MM.1S (cell line): Measurements from ENCODE around the gene AGAP1.

Source experiments
- EZH2 ChIP-seq: fragments of 300-600 bp; sonication (generic); optimal IDR thresholded peaks from 2 replicates; pipeline ENCODE3; 2017; ENCODE audit warnings: low read depth, mild to moderate bottlenecking, antibody characterized with exemption, low read length, mixed read lengths
- TF ChIP-seq, protein P1 (sequence below): fragments of 300-600 bp; sonication (generic); IDR thresholded peaks from 2 replicates; pipeline ENCODE4 v1.5.1; 2016; ENCODE audit warnings: antibody characterized with exemption, low read length, mixed read lengths

DNA sequence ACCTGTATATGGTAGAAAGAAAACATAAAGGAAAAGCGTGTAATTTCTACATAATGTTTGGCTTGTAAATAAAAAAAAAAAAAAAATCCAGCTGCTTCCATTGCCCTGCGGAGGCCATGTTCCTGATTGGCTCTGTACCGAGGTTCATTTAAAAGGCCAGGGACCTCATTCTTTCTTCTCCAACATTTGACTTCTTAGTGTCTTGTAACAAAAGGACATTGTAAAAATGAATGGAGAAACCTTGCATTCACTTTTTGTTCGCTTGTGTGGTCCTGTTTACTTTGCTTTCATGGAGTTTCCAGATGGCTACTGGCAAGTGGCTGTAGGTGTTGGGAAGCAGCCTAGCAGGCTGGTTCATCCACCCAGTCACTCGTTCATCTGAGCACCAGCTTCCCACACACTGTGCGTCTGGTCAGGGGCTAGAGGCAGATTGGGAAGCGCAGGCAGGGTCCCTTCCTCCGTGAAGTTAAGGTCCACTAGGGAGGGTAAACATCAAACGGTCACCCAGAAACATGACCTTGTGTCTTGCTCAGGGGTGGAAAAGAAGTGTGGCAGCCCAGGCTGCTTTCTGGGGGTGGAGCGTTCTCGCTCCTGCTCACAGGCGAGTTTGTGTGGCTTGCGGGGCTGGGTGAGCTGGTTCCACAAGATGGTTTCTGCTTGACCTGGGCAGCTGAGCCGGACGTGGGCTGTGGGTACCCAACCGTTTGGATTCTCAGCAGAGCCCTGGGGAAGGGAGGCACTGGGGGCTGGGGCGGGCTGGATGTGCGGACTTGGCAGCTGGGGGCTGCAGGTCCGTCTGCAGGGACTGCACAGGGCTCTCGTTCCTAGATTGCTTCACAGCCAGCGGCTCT, 260.7 kb downstream of the AGAP1 start:
- TF ChIP-seq, protein P1, sequence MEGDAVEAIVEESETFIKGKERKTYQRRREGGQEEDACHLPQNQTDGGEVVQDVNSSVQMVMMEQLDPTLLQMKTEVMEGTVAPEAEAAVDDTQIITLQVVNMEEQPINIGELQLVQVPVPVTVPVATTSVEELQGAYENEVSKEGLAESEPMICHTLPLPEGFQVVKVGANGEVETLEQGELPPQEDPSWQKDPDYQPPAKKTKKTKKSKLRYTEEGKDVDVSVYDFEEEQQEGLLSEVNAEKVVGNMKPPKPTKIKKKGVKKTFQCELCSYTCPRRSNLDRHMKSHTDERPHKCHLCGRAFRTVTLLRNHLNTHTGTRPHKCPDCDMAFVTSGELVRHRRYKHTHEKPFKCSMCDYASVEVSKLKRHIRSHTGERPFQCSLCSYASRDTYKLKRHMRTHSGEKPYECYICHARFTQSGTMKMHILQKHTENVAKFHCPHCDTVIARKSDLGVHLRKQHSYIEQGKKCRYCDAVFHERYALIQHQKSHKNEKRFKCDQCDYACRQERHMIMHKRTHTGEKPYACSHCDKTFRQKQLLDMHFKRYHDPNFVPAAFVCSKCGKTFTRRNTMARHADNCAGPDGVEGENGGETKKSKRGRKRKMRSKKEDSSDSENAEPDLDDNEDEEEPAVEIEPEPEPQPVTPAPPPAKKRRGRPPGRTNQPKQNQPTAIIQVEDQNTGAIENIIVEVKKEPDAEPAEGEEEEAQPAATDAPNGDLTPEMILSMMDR, result no peak
- no peak for TF ChIP-seq EZH2
